Thyroid gland (tissue), 4 donors: ENCODE measurements around the gene AHSG. TPM values are rescaled to one million over a fixed set of nuclear protein-coding genes. Genes with fewer than 3 reads are reported as not detected.

Experiments used
- DNase-seq, 2 donors: peaks; one replicate each; pipeline ENCODE4 v3.0.0-alpha.2; 2019
- H3K27ac ChIP-seq, 3 donors: fragments of 200-600 bp; sonication (generic); 1 replicate in 2 of 3; 2 replicates in 1 of 3; pipeline ENCODE4 v1.5.1; 2016 to 2019; ENCODE audit warnings: mild to moderate bottlenecking in 1 of 3, moderate library complexity in 1 of 3
- H3K27me3 ChIP-seq: fragments of 200-600 bp; sonication (generic); one replicate; pipeline ENCODE4 v1.5.1; 2019
- H3K36me3 ChIP-seq, 2 donors: fragments of 200-600 bp; sonication (generic); one replicate each; pipeline ENCODE4 v1.5.1; 2016 to 2019
- H3K4me1 ChIP-seq, 2 donors: fragments of 200-600 bp; sonication (generic); one replicate each; pipeline ENCODE4 v1.5.1; 2017 to 2019
- H3K4me3 ChIP-seq, 3 donors: fragments of 200-600 bp; sonication (generic); replicated peaks in 1 of 3; 1 replicate in 2 of 3; 2 replicates in 1 of 3; pipeline ENCODE4 v1.5.1; 2016; ENCODE audit warnings: mild to moderate bottlenecking in 1 of 3
- H3K9me3 ChIP-seq: fragments of 200-600 bp; sonication (generic); one replicate; pipeline ENCODE4 v1.5.1; 2017
- POLR2A ChIP-seq, 2 donors: fragments of 450-650 bp; IDR thresholded peaks; one replicate each; pipeline ENCODE4 v1.6.1; 2017; ENCODE audit warnings: antibody characterized with exemption in 2 of 2, mild to moderate bottlenecking in 2 of 2, moderate library complexity in 1 of 2
- WGBS, 2 donors: methylation state at CpG; one replicate each; pipeline ENCODE4 v1.1.5; 2017; 5-methylcytosine and 5-hydroxymethylcytosine counted together
- intact Hi-C: fragments of 100-400 bp; cut with DNase I; formaldehyde crosslinking; loops from one replicate; pipeline ENCODE4 v1.15.1; 2023
- total RNA-seq, 4 donors: library from RNA; depleted of rRNA; stranded (reverse); fragments of >200 nt; gene quantifications; one replicate each; pipeline ENCODE4 v1.2.3, GENCODE V29; 2016
- TF ChIP-seq, protein P1 (sequence below), 6 experiments: fragments of 200-600 bp in 3 of 6; fragments of 450-650 bp in 3 of 6; sonication (generic) in 3 of 6; IDR thresholded peaks; one replicate each; pipeline ENCODE4 v1.5.1; 2016 to 2019; ENCODE audit warnings: antibody characterized with exemption in 6 of 6, mild to moderate bottlenecking in 2 of 6, inconsistent platforms in 1 of 6, moderate library complexity in 1 of 6

Gene AHSG
- total RNA-seq, 4 donors from 2014 or later: not detected

DNA sequence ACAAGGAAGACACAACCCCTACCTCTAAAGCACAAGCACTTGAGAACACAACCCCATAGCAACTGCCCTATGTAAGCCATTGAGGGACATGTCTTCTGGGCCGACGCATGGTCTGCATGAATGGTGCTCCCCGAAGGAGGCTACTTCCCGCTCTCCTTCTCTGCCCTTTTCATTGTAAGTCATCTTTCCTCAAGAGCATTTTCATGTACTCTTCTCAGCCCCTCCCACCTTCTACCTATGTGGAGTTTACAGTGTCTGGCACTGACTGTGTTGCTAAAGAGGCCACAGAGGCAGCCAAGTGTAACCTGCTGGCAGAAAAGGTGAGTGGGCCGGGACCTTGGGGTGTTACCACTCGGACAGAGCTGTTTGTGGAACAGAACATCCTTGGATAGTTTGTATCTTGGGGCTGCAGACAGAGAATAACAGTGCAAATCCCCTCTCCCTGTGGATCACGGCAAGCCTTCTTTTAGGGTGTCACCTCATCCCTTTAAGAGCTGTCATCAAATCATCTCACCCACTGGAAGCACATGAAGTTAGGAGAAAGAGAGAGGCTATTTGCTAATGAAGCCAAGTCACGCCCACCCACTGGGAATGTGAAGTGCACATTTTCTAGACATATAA lies 5.6 kb downstream of the AHSG start:
- DNase-seq: peak in 1 of 2 donors; percentile 12
- intact Hi-C loops: loop anchor here (5.0 to 10.0 kb wide), 2 partner anchors 136 to 204 kb away; no protein-coding TSS in a partner anchor
- H3K36me3 ChIP-seq: no peaks in the 10 kb centered on the region
- no peaks in the 10 kb centered on the region for H3K9me3 ChIP-seq
- no peaks in the 10 kb centered on the region for H3K27me3 ChIP-seq
- no peak overlapping the region for H3K27ac ChIP-seq
- H3K4me1 ChIP-seq: peaks cover 3 to 9% of the 10 kb centered on the region in 2 donors
- WGBS, 2 donors: 43 to 48% methylated on average over 8 of the region's 8 CpGs
- H3K4me3 ChIP-seq: no peak overlapping the region
- TF ChIP-seq, protein P1, sequence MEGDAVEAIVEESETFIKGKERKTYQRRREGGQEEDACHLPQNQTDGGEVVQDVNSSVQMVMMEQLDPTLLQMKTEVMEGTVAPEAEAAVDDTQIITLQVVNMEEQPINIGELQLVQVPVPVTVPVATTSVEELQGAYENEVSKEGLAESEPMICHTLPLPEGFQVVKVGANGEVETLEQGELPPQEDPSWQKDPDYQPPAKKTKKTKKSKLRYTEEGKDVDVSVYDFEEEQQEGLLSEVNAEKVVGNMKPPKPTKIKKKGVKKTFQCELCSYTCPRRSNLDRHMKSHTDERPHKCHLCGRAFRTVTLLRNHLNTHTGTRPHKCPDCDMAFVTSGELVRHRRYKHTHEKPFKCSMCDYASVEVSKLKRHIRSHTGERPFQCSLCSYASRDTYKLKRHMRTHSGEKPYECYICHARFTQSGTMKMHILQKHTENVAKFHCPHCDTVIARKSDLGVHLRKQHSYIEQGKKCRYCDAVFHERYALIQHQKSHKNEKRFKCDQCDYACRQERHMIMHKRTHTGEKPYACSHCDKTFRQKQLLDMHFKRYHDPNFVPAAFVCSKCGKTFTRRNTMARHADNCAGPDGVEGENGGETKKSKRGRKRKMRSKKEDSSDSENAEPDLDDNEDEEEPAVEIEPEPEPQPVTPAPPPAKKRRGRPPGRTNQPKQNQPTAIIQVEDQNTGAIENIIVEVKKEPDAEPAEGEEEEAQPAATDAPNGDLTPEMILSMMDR (IDR thresholded peaks at IDR 0.05): no peak
- no peak for TF ChIP-seq POLR2A (IDR thresholded peaks at IDR 0.05)

DNA sequence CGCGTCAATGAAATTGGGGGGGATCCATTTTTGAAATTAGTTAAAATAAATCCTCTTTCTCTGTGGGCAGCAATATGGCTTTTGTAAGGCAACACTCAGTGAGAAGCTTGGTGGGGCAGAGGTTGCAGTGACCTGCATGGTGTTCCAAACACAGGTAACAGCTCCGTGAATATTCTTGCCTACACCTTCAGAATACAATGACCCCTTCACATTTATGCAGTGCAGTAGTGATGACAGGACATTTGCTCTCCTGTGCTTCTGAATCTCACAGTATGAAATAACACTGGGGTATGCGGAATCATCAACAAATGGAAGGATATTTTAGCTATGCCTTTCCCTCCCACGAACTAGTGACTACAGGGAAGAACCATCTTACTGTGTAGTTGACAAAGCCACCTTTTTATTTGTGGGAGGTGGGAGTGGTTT lies 6.9 kb downstream of the AHSG start:
- no peak for TF ChIP-seq POLR2A (IDR thresholded peaks at IDR 0.05)
- TF ChIP-seq, protein P1 (IDR thresholded peaks at IDR 0.05): no peak
- Histone ChIP-seq H3K36me3 (no peaks in the 10 kb centered on the region), H3K4me1 (peaks cover 3 to 9% of the 10 kb centered on the region in 2 donors), H3K27ac (no peak overlapping the region), H3K9me3 (no peaks in the 10 kb centered on the region), H3K27me3 (no peaks in the 10 kb centered on the region), H3K4me3 (no peak overlapping the region)
- intact Hi-C loops: loop anchor here (5.0 to 10.0 kb wide), 2 partner anchors 135 to 203 kb away; no protein-coding TSS in a partner anchor
- DNase-seq: no peak
- WGBS, 2 donors: 89 to 94% methylated on average over 5 of the region's 5 CpGs

- H3K27me3 ChIP-seq: no peaks in the 10 kb centered on the region
- DNase-seq: no peak
- no peak overlapping the region for H3K27ac ChIP-seq
- no peaks in the 10 kb centered on the region for H3K9me3 ChIP-seq
- peaks cover 3 to 9% of the 10 kb centered on the region in 2 donors for H3K4me1 ChIP-seq
- intact Hi-C loops: no loop called here
- H3K4me3 ChIP-seq: no peak overlapping the region
- H3K36me3 ChIP-seq: no peaks in the 10 kb centered on the region
- 88 to 92% methylated on average over 11 to 16 of the region's 17 CpGs for WGBS, 2 donors
- no peak for TF ChIP-seq POLR2A (IDR thresholded peaks at IDR 0.05)
- TF ChIP-seq, protein P1 (IDR thresholded peaks at IDR 0.05): no peak
These were observed 7.6 kb downstream of the AHSG start for GRCh38 chr3:186620213-186621092.

GRCh38 chr3:186621894-186622650 lies 9.2 kb downstream of the AHSG start:
- no peak for DNase-seq
- intact Hi-C loops: no loop called here
- WGBS, 2 donors: 79 to 89% methylated on average over 7 of the region's 7 CpGs
- TF ChIP-seq POLR2A (IDR thresholded peaks at IDR 0.05): no peak
- TF ChIP-seq, protein P1 (IDR thresholded peaks at IDR 0.05): no peak
- Histone ChIP-seq H3K9me3 (no peaks in the 10 kb centered on the region), H3K4me1 (peaks cover 3 to 5% of the 10 kb centered on the region in 2 donors), H3K36me3 (no peaks in the 10 kb centered on the region), H3K27ac (no peak overlapping the region), H3K27me3 (no peaks in the 10 kb centered on the region), H3K4me3 (no peak overlapping the region)
